T-cell (primary cell): ENCODE measurements around the gene CDC42BPA. TPM values are rescaled to one million over a fixed set of nuclear protein-coding genes. Genes with fewer than 3 reads are reported as not detected.

Experiments
- ATAC-seq, 4 experiments: fragments of 200-7000 bp in 3 of 4; fragments of 150-1000 bp in 1 of 4; cut with Tn5 transposase; replicated peaks in 1 of 4; 1 replicate in 3 of 4; 2 replicates in 1 of 4; pipeline ENCODE4 v1.10.0; 2021; ENCODE audit warnings: moderate library complexity in 3 of 4, mild to moderate bottlenecking in 2 of 4, moderate number of reproducible peaks in 1 of 4
- CTCF ChIA-PET, 2 donors: fragments of 300-600 bp; sonication (Branson Sonifier 250); formaldehyde crosslinking; loops; one replicate each; lab custom pipeline; 2022; ENCODE audit warnings: antibody characterized with exemption in 2 of 2; lab: Charles Lee
- POLR2A ChIA-PET, 2 donors: fragments of 300-600 bp; sonication (Branson Sonifier 250); formaldehyde crosslinking; loops; one replicate each; lab custom pipeline; 2022; ENCODE audit warnings: antibody characterized with exemption in 2 of 2; lab: Charles Lee
- DNase-seq, 35 experiments: peaks; one replicate each; pipeline versions ENCODE4 v3.0.0 to v3.0.0-alpha.2; 2013 to 2023
- H3K27ac ChIP-seq: one replicate; pipeline ENCODE4 v1.5.1; 2013; ENCODE audit warnings: low read length
- H3K27me3 ChIP-seq, 2 experiments: replicated peaks in 1 of 2; 1 replicate in 1 of 2; 2 replicates in 1 of 2; pipeline versions ENCODE4 v1.6.1 to v1.7.0; 2013; ENCODE audit warnings: low read length in 1 of 2, mixed read lengths in 1 of 2; ENCODE audit not compliant: control insufficient read depth in 2 of 2, insufficient read depth in 2 of 2; ENCODE audit errors: extremely low read depth in 1 of 2
- H3K36me3 ChIP-seq, 2 donors: 1 replicate in 1 of 2; 2 replicates in 1 of 2; pipeline versions ENCODE4 v1.6.1 to v1.7.0; 2013; ENCODE audit warnings: low read length in 1 of 2; ENCODE audit not compliant: control insufficient read depth in 2 of 2, insufficient read depth in 1 of 2; ENCODE audit errors: extremely low read depth in 1 of 2
- H3K4me1 ChIP-seq, 2 experiments: 1 replicate in 1 of 2; 2 replicates in 1 of 2; pipeline versions ENCODE4 v1.6.1 to v1.7.0; 2013; ENCODE audit warnings: low read length in 2 of 2, mixed read lengths in 1 of 2; ENCODE audit not compliant: insufficient read depth in 2 of 2, control insufficient read depth in 1 of 2; ENCODE audit errors: extremely low read depth in 1 of 2
- H3K4me3 ChIP-seq, 2 donors: 1 replicate in 1 of 2; 2 replicates in 1 of 2; pipeline versions ENCODE4 v1.5.1 to v1.7.0; 2013; ENCODE audit warnings: mild to moderate bottlenecking in 2 of 2, low read length in 1 of 2, moderate library complexity in 1 of 2; ENCODE audit not compliant: control insufficient read depth in 1 of 2; ENCODE audit errors: extremely low read depth in 1 of 2
- H3K9me3 ChIP-seq: 2 replicates; pipeline ENCODE4 v1.7.0; 2013
- H3K27ac Mint-ChIP-seq, 2 donors: one replicate each; pipeline ENCODE4 v1.8.0; 2020 to 2021; ENCODE audit warnings: mild to moderate bottlenecking in 2 of 2, mixed read lengths in 2 of 2
- H3K27me3 Mint-ChIP-seq, 2 donors: one replicate each; pipeline ENCODE4 v1.8.0; 2021 to 2022; ENCODE audit warnings: mixed read lengths in 2 of 2
- H3K36me3 Mint-ChIP-seq: one replicate; pipeline ENCODE4 v1.8.0; 2021; ENCODE audit warnings: mixed read lengths
- H3K4me1 Mint-ChIP-seq, 3 donors: one replicate each; pipeline ENCODE4 v1.8.0; 2020 to 2022; ENCODE audit warnings: mixed read lengths in 3 of 3, mild to moderate bottlenecking in 1 of 3
- H3K4me3 Mint-ChIP-seq, 3 donors: one replicate each; pipeline ENCODE4 v1.8.0; 2020 to 2022; ENCODE audit warnings: mild to moderate bottlenecking in 3 of 3, mixed read lengths in 3 of 3, moderate library complexity in 3 of 3
- H3K9me3 Mint-ChIP-seq, 3 donors: one replicate each; pipeline ENCODE4 v1.8.0; 2020 to 2022; ENCODE audit warnings: mixed read lengths in 3 of 3
- WGBS: methylation state at CpG from one replicate; pipeline ENCODE4 v1.1.5; 2013; ENCODE audit warnings: missing lambda C conversion rate; ENCODE audit not compliant: insufficient coverage; 5-methylcytosine and 5-hydroxymethylcytosine counted together
- total RNA-seq, 35 experiments: library from RNA in 6 of 35; stranded (reverse) in 6 of 35; fragments of 120-200 nt in 1 of 35; gene quantifications; one replicate each; pipeline versions ENCODE4 v1.2.1 to v1.2.4 and lab custom pipeline; 2013 to 2026

CDC42BPA gene
- total RNA-seq, 5 donors from 2014 or later (not counting 1 experiment from before 2014, with no cell fraction given): 0.33 to 1.6 (median 0.86) TPM

GRCh38 chr1:227073786-227074185 is 244.5 kb downstream of the CDC42BPA start:
- Histone ChIP-seq H3K27me3 (no peaks in the 10 kb centered on the region), H3K27ac (no peak overlapping the region), H3K36me3 (no peaks in the 10 kb centered on the region), H3K9me3 (no peaks in the 10 kb centered on the region), H3K4me3 (no peak overlapping the region), H3K4me1 (no peaks in the 10 kb centered on the region)
- peaks cover 15 to 18% of the 10 kb centered on the region in 2 donors for H3K27me3 Mint-ChIP-seq
- ATAC-seq (no peak), DNase-seq (no peak)
- H3K36me3 Mint-ChIP-seq: no peaks in the 10 kb centered on the region
- ChIA-PET POLR2A (no interaction called here), CTCF (no interaction called here)
- no peak overlapping the region for H3K4me3 Mint-ChIP-seq
- no CpG with 5 or more reads among the region's 4 CpGs for WGBS
- H3K9me3 Mint-ChIP-seq: no peaks in the 10 kb centered on the region
- no peak overlapping the region for H3K27ac Mint-ChIP-seq
- H3K4me1 Mint-ChIP-seq: peaks cover 0 to 2% (median 2%) of the 10 kb centered on the region in 3 donors

GRCh38 chr1:227072991-227073390 is 245.3 kb downstream of the CDC42BPA start:
- Mint-ChIP-seq H3K27ac (no peak overlapping the region), H3K27me3 (peaks cover 15% of the 10 kb centered on the region in 2 donors), H3K4me1 (peaks cover 0 to 2% (median 2%) of the 10 kb centered on the region in 3 donors), H3K36me3 (no peaks in the 10 kb centered on the region), H3K9me3 (no peaks in the 10 kb centered on the region), H3K4me3 (no peak overlapping the region)
- ChIA-PET CTCF (no interaction called here), POLR2A (no interaction called here)
- ATAC-seq (no peak), DNase-seq (no peak)
- no peaks in the 10 kb centered on the region for H3K27me3 ChIP-seq
- H3K27ac ChIP-seq: no peak overlapping the region
- H3K4me1 ChIP-seq: no peaks in the 10 kb centered on the region
- H3K4me3 ChIP-seq: no peak overlapping the region
- no peaks in the 10 kb centered on the region for H3K9me3 ChIP-seq
- no CpG with 5 or more reads among the region's 2 CpGs for WGBS
- no peaks in the 10 kb centered on the region for H3K36me3 ChIP-seq

GRCh38 chr1:227071895-227072587 is 246.3 kb downstream of the CDC42BPA start:
- no peaks in the 10 kb centered on the region for H3K36me3 ChIP-seq
- H3K27ac ChIP-seq: no peak overlapping the region
- Mint-ChIP-seq H3K9me3 (no peaks in the 10 kb centered on the region), H3K36me3 (no peaks in the 10 kb centered on the region), H3K4me1 (peaks cover 0 to 2% (median 2%) of the 10 kb centered on the region in 3 donors), H3K4me3 (no peak overlapping the region), H3K27me3 (peaks cover 10 to 14% of the 10 kb centered on the region in 2 donors), H3K27ac (no peak overlapping the region)
- H3K9me3 ChIP-seq: no peaks in the 10 kb centered on the region
- H3K27me3 ChIP-seq: no peaks in the 10 kb centered on the region
- ATAC-seq (no peak), DNase-seq (no peak)
- POLR2A ChIA-PET: interaction anchor here in 1 of 2 donors (0.5 kb wide), 1 partner anchor 12 kb away, joined by 6 read pairs; no protein-coding TSS in a partner anchor
- H3K4me1 ChIP-seq: no peaks in the 10 kb centered on the region
- H3K4me3 ChIP-seq: no peak overlapping the region
- CTCF ChIA-PET: no interaction called here
- no CpG with 5 or more reads among the region's 4 CpGs for WGBS

- Mint-ChIP-seq H3K4me3 (no peak overlapping the region), H3K36me3 (no peaks in the 10 kb centered on the region), H3K4me1 (peaks cover 0 to 2% (median 2%) of the 10 kb centered on the region in 3 donors), H3K9me3 (no peaks in the 10 kb centered on the region), H3K27me3 (peaks cover 11 to 13% of the 10 kb centered on the region in 2 donors), H3K27ac (no peak overlapping the region)
- POLR2A ChIA-PET: no interaction called here
- Histone ChIP-seq H3K4me3 (no peak overlapping the region), H3K36me3 (no peaks in the 10 kb centered on the region), H3K9me3 (no peaks in the 10 kb centered on the region), H3K27ac (no peak overlapping the region), H3K27me3 (peaks cover 0 to 4% of the 10 kb centered on the region in 2 experiments), H3K4me1 (no peaks in the 10 kb centered on the region)
- CTCF ChIA-PET: no interaction called here
- 93% methylated on average over 3 of the region's 4 CpGs for WGBS
- ATAC-seq (no peak), DNase-seq (no peak)
Measured at GRCh38 chr1:227070638-227071285, 247.5 kb downstream of the CDC42BPA start.

- Histone ChIP-seq H3K4me1 (no peaks in the 10 kb centered on the region), H3K27ac (no peak overlapping the region), H3K36me3 (no peaks in the 10 kb centered on the region), H3K9me3 (no peaks in the 10 kb centered on the region), H3K4me3 (no peak overlapping the region), H3K27me3 (peaks cover 0 to 6% of the 10 kb centered on the region in 2 experiments)
- ATAC-seq: no peak
- Mint-ChIP-seq H3K36me3 (no peaks in the 10 kb centered on the region), H3K4me3 (no peak overlapping the region), H3K4me1 (peaks cover 0 to 2% (median 2%) of the 10 kb centered on the region in 3 donors), H3K27me3 (peaks cover 19 to 20% of the 10 kb centered on the region in 2 donors), H3K27ac (no peak overlapping the region), H3K9me3 (no peaks in the 10 kb centered on the region)
- DNase-seq: no peak
- POLR2A ChIA-PET: no interaction called here
- 90% methylated on average over 2 of the region's 2 CpGs for WGBS
- CTCF ChIA-PET: interaction anchor here in 1 of 2 donors (0.6 kb wide), 1 partner anchor 26 kb away, joined by 3 read pairs; no protein-coding TSS in a partner anchor
Measured at GRCh38 chr1:227069490-227069889, 248.8 kb downstream of the CDC42BPA start.

- H3K36me3 Mint-ChIP-seq: no peaks in the 10 kb centered on the region
- no peaks in the 10 kb centered on the region for H3K4me1 ChIP-seq
- H3K9me3 Mint-ChIP-seq: no peaks in the 10 kb centered on the region
- no peaks in the 10 kb centered on the region for H3K9me3 ChIP-seq
- no CpG with 5 or more reads among the region's 2 CpGs for WGBS
- H3K36me3 ChIP-seq: no peaks in the 10 kb centered on the region
- H3K4me3 ChIP-seq: no peak overlapping the region
- DNase-seq (no peak), ATAC-seq (no peak)
- H3K27ac ChIP-seq: no peak overlapping the region
- H3K27me3 Mint-ChIP-seq: peaks cover 19 to 23% of the 10 kb centered on the region in 2 donors
- H3K27ac Mint-ChIP-seq: no peak overlapping the region
- peaks cover 0 to 6% of the 10 kb centered on the region in 2 experiments for H3K27me3 ChIP-seq
- no peak overlapping the region for H3K4me3 Mint-ChIP-seq
- CTCF ChIA-PET: interaction anchor here in 1 of 2 donors (0.6 kb wide), 1 partner anchor 27 kb away, joined by 3 read pairs; no protein-coding TSS in a partner anchor
- POLR2A ChIA-PET: no interaction called here
- peaks cover 0 to 2% (median 2%) of the 10 kb centered on the region in 3 donors for H3K4me1 Mint-ChIP-seq
Measured at GRCh38 chr1:227068883-227069282, 249.4 kb downstream of the CDC42BPA start.
